ENCODE results near the gene GRIK3.

GRIK3 gene

GRCh38 chr1:36847186-36847585 lies 187.1 kb downstream of the GRIK3 start:
- DNase-seq: no peak

GRCh38 chr1:36846357-36846756 lies 188.0 kb downstream of the GRIK3 start:
- DNase-seq: no peak

- no peak for DNase-seq
Measured at GRCh38 chr1:36845802-36846201, 188.5 kb downstream of the GRIK3 start.

- no peak for DNase-seq
Measured at GRCh38 chr1:36844917-36845316, 189.4 kb downstream of the GRIK3 start.

GRCh38 chr1:36843906-36844610 lies 190.3 kb downstream of the GRIK3 start:
- no peak for DNase-seq

GRCh38 chr1:36843027-36843426 lies 191.3 kb downstream of the GRIK3 start:
- no peak for DNase-seq

GRCh38 chr1:36842448-36842847 lies 191.9 kb downstream of the GRIK3 start:
- no peak for DNase-seq

GRCh38 chr1:36839485-36839884 lies 194.8 kb downstream of the GRIK3 start:
- DNase-seq: no peak

- no peak for DNase-seq
Measured at GRCh38 chr1:36838888-36839287, 195.4 kb downstream of the GRIK3 start.

GRCh38 chr1:36836916-36837315 lies 197.4 kb downstream of the GRIK3 start:
- no peak for DNase-seq

- no peak for DNase-seq
Measured at GRCh38 chr1:36836196-36836883, 198.0 kb downstream of the GRIK3 start.

- no peak for DNase-seq
Measured at GRCh38 chr1:36835696-36836095, 198.6 kb downstream of the GRIK3 start.

GRCh38 chr1:36835017-36835695 lies 199.2 kb downstream of the GRIK3 start:
- no peak for DNase-seq

- DNase-seq: no peak
Measured at GRCh38 chr1:36834586-36834985, 199.7 kb downstream of the GRIK3 start.

GRCh38 chr1:36831186-36831810 lies 203.0 kb downstream of the GRIK3 start:
- DNase-seq: peak; percentile 35 to 38

GRCh38 chr1:36829961-36830360 lies 204.4 kb downstream of the GRIK3 start:
- DNase-seq: no peak

GRCh38 chr1:36829066-36829465 lies 205.2 kb downstream of the GRIK3 start:
- DNase-seq: no peak

- DNase-seq: no peak
Measured at GRCh38 chr1:36825226-36825625, 209.1 kb downstream of the GRIK3 start.

GRCh38 chr1:36824390-36824861 lies 209.9 kb downstream of the GRIK3 start:
- DNase-seq: no peak

GRCh38 chr1:36822648-36823047 lies 211.7 kb downstream of the GRIK3 start:
- DNase-seq: no peak

GRCh38 chr1:36821386-36821785 lies 212.9 kb downstream of the GRIK3 start:
- no peak for DNase-seq

GRCh38 chr1:36818771-36819170 lies 215.5 kb downstream of the GRIK3 start:
- no peak for DNase-seq

GRCh38 chr1:36816348-36816747 lies 218.0 kb downstream of the GRIK3 start:
- peak in 1 of 2 experiments; percentile 11 for DNase-seq

Measured in NCI-H187 (cell line).